HepG2 (cell line): ENCODE measurements around the gene FAM120AOS. TPM values are rescaled to one million over a fixed set of nuclear protein-coding genes. Genes with fewer than 3 reads are reported as not detected.
A peak's percentile ranks its signal among the peaks of the same experiment; 100 is the strongest.

Experiments used
- ATAC-seq: fragments of 200-7000 bp; cut with Tn5 transposase; 3 replicates; pipeline ENCODE4 v1.9.1; 2020; ENCODE audit warnings: mild to moderate bottlenecking, moderate library complexity
- BruUV-seq: library from RNA; stranded (reverse); fragments of 400-500 nt; replicated peaks from 2 replicates; lab custom pipeline; 2021; lab: Mats Ljungman, UMichigan
- CTCF ChIA-PET: fragments of 300-600 bp; formaldehyde crosslinking; extraction: SDS; loops from one replicate; lab custom pipeline; 2021; ENCODE audit warnings: low total read pairs, inconsistent platforms, low intra/inter-chr PET ratio; lab: Yijun Ruan, JAX
- POLR2A ChIA-PET: fragments of 350-600 bp; sonication (Branson Sonifier 250); formaldehyde crosslinking; loops from one replicate; lab custom pipeline; 2020; ENCODE audit warnings: antibody characterized with exemption, inconsistent platforms; lab: Yijun Ruan, JAX
- DNase-seq: peaks from one replicate; pipeline ENCODE4 v3.0.0-alpha.2; 2015; ENCODE audit warnings: low spot score
- FAIRE-seq: peaks from 3 replicates; lab custom pipeline; 2011; peaks lifted over from hg19 to GRCh38; lab: Jason Lieb, UNC
- H2AFZ ChIP-seq: one replicate; pipeline ENCODE4 v1.6.1; 2011; ENCODE audit warnings: low read length, inconsistent platforms
- H3K27ac ChIP-seq: fragments of 300-600 bp; 3 replicates; pipeline ENCODE4 v1.8.0; 2011; ENCODE audit warnings: mixed run types, mild to moderate bottlenecking, mixed read lengths, low read length, inconsistent platforms; ENCODE audit not compliant: insufficient read depth; ENCODE audit errors: extremely low read length
- H3K27me3 ChIP-seq, 2 experiments: fragments of 200-600 bp in 1 of 2; 2 replicates in 1 of 2; 3 replicates in 1 of 2; pipeline versions ENCODE4 v1.6.0 to v1.8.0; 2011; ENCODE audit warnings: low read length in 2 of 2, mild to moderate bottlenecking in 2 of 2, moderate library complexity in 2 of 2, inconsistent platforms in 1 of 2; ENCODE audit not compliant: insufficient read depth in 2 of 2, control insufficient read depth in 1 of 2
- H3K36me3 ChIP-seq, 2 experiments: fragments of 200-600 bp in 1 of 2; replicated peaks in 1 of 2; 2 replicates in 1 of 2; 3 replicates in 1 of 2; pipeline versions ENCODE4 v1.5.1 to v1.8.0; 2011; ENCODE audit warnings: low read length in 2 of 2, inconsistent platforms in 1 of 2; ENCODE audit not compliant: insufficient read depth in 2 of 2, control insufficient read depth in 1 of 2
- H3K4me1 ChIP-seq: 2 replicates; pipeline ENCODE4 v1.5.1; 2012; ENCODE audit warnings: low read length, inconsistent platforms; ENCODE audit not compliant: insufficient read depth
- H3K4me2 ChIP-seq: 2 replicates; pipeline ENCODE4 v1.6.0; 2011; ENCODE audit warnings: low read depth, low read length, inconsistent platforms
- H3K4me3 ChIP-seq, 3 experiments: fragments of 200-600 bp in 1 of 3; sonication (generic), shearing (Covaris generic) in 1 of 3; replicated peaks in 1 of 3; 2 replicates each; pipeline ENCODE4 v1.5.1; 2011 to 2016; ENCODE audit warnings: low read length in 3 of 3, inconsistent platforms in 2 of 3, low read depth in 2 of 3, mild to moderate bottlenecking in 2 of 3, control low read depth in 1 of 3, mixed read lengths in 1 of 3; ENCODE audit not compliant: insufficient read depth in 1 of 3
- H3K79me2 ChIP-seq: one replicate; pipeline ENCODE4 v1.6.1; 2011; ENCODE audit warnings: low read length, inconsistent platforms; ENCODE audit not compliant: insufficient read depth
- H3K9ac ChIP-seq: 2 replicates; pipeline ENCODE4 v1.6.0; 2011; ENCODE audit warnings: mild to moderate bottlenecking, low read depth, low read length, inconsistent platforms; ENCODE audit not compliant: insufficient read depth
- H3K9me3 ChIP-seq: 2 replicates; pipeline ENCODE4 v1.5.1; 2012; ENCODE audit warnings: mild to moderate bottlenecking, low read length
- H4K20me1 ChIP-seq: 2 replicates; pipeline ENCODE4 v1.6.0; 2011; ENCODE audit warnings: inconsistent platforms, mild to moderate bottlenecking, low read length, moderate library complexity; ENCODE audit not compliant: insufficient read depth
- CREM ChIP-seq, 2 experiments: sonication (generic) in 1 of 2; formaldehyde crosslinking in 1 of 2; IDR thresholded peaks; 2 replicates each; pipeline versions ENCODE4 v1.4.0 to v1.6.1; 2016 to 2020; ENCODE audit warnings: antibody characterized with exemption in 1 of 2, mild to moderate bottlenecking in 1 of 2, missing genetic modification reagents in 1 of 2
- ETV5 ChIP-seq: IDR thresholded peaks from 2 replicates; pipeline ENCODE4 v1.6.1; 2018; ENCODE audit warnings: missing biosample characterization, missing genetic modification reagents, inconsistent platforms, borderline replicate concordance
- GABPA ChIP-seq, 2 experiments: IDR thresholded peaks; 2 replicates each; pipeline ENCODE4 v1.6.1; 2011 to 2016; ENCODE audit warnings: low read depth in 2 of 2, low read length in 1 of 2, missing biosample characterization in 1 of 2, missing genetic modification characterization in 1 of 2
- HNF4A ChIP-seq: sonication (generic); formaldehyde crosslinking; IDR thresholded peaks from 2 replicates; pipeline ENCODE4 v1.4.0; 2020; ENCODE audit warnings: missing genetic modification reagents
- HNF4G ChIP-seq, 2 experiments: sonication (generic) in 1 of 2; formaldehyde crosslinking in 1 of 2; IDR thresholded peaks; 2 replicates each; pipeline versions ENCODE4 v1.4.0 to v1.6.1; 2011 to 2020; ENCODE audit warnings: borderline replicate concordance in 2 of 2, low read depth in 2 of 2, mild to moderate bottlenecking in 2 of 2, low read length in 1 of 2, missing genetic modification reagents in 1 of 2, moderate library complexity in 1 of 2
- MAFF ChIP-seq: IDR thresholded peaks from 2 replicates; pipeline ENCODE4 v1.6.1; 2011; ENCODE audit warnings: low read depth, low read length, improper control_type of control experiment
- MAFK ChIP-seq, 2 experiments: IDR thresholded peaks in 1 of 2; conservative IDR thresholded peaks in 1 of 2; 2 replicates each; pipeline ENCODE4 v1.6.1; 2011; ENCODE audit warnings: improper control_type of control experiment in 2 of 2, low read length in 2 of 2
- SMAD9 ChIP-seq: sonication (generic); formaldehyde crosslinking; IDR thresholded peaks from 2 replicates; pipeline ENCODE4 v1.5.1; 2020; ENCODE audit warnings: mild to moderate bottlenecking, missing genetic modification reagents
- SOX6 ChIP-seq, 2 experiments: fragments of 450-650 bp in 1 of 2; sonication (generic) in 1 of 2; formaldehyde crosslinking in 1 of 2; IDR thresholded peaks; 2 replicates each; pipeline versions ENCODE4 v1.4.0 to v1.6.1; 2017 to 2020; ENCODE audit warnings: antibody characterized with exemption in 1 of 2, mild to moderate bottlenecking in 1 of 2, missing genetic modification reagents in 1 of 2
- ZMYM4 ChIP-seq: sonication (generic); formaldehyde crosslinking; IDR thresholded peaks from 2 replicates; pipeline ENCODE4 v1.8.1; 2023; ENCODE audit warnings: mild to moderate bottlenecking, missing genetic modification reagents
- ZNF281 ChIP-seq: sonication (generic); formaldehyde crosslinking; IDR thresholded peaks from 2 replicates; pipeline ENCODE4 v1.4.0; 2020; ENCODE audit warnings: missing genetic modification reagents, borderline replicate concordance
- ZSCAN22 ChIP-seq: sonication (generic); formaldehyde crosslinking; IDR thresholded peaks from 2 replicates; pipeline ENCODE4 v1.4.0; 2020; ENCODE audit warnings: mild to moderate bottlenecking, missing genetic modification reagents
- WGBS: methylation state at CpG from one replicate; pipeline ENCODE4 v1.1.6; 2017; ENCODE audit warnings: low lambda C conversion rate; 5-methylcytosine and 5-hydroxymethylcytosine counted together
- in situ Hi-C: cut with HindIII; loops from 2 replicates; pipeline ENCODE4 v1.10.0; 2017; ENCODE audit warnings: low pct_unique_long_range_greater_than_20kb; ENCODE audit not compliant: extremely low pct_ligation_motif_present
- intact Hi-C: fragments of 100-400 bp; cut with micrococcal nuclease; formaldehyde crosslinking; loops from one replicate; pipeline ENCODE4 v1.10.0; 2022; ENCODE audit not compliant: unreplicated experiment
- polyA plus RNA-seq, 8 experiments: library from polyadenylated mRNA; depleted of rRNA in 3 of 8; stranded (reverse) in 7 of 8; unstranded in 1 of 8; fragments of >200 nt; fragmentation: Illumina TruSeq in 4 of 8; extraction: Trizol in 4 of 8; gene quantifications; 2 replicates each; pipeline versions ENCODE4 v1.2.1 to v1.2.3, GENCODE V29; 2011 to 2016; ENCODE audit warnings: low read depth in 4 of 8, missing spikeins in 1 of 8, mixed read lengths in 1 of 8; ENCODE audit not compliant: insufficient read depth in 1 of 8
- total RNA-seq, 5 experiments: library from RNA; depleted of rRNA; stranded (reverse); fragments of >200 nt; fragmentation: Illumina TruSeq; extraction: Trizol; gene quantifications; 2 replicates each; pipeline ENCODE4 v1.2.3, GENCODE V29; 2016; ENCODE audit warnings: low read depth in 1 of 5
- TF ChIP-seq, protein P1 (sequence below): IDR thresholded peaks from 2 replicates; pipeline ENCODE4 v1.4.0; 2020; ENCODE audit warnings: mild to moderate bottlenecking, missing genetic modification reagents

The FAM120AOS gene
- total and polyA plus RNA-seq, 2 of the 13 experiments (the other 11 are each of a cell fraction or from before 2014, with no cell fraction given): 28.2 to 34.6 TPM

DNA sequence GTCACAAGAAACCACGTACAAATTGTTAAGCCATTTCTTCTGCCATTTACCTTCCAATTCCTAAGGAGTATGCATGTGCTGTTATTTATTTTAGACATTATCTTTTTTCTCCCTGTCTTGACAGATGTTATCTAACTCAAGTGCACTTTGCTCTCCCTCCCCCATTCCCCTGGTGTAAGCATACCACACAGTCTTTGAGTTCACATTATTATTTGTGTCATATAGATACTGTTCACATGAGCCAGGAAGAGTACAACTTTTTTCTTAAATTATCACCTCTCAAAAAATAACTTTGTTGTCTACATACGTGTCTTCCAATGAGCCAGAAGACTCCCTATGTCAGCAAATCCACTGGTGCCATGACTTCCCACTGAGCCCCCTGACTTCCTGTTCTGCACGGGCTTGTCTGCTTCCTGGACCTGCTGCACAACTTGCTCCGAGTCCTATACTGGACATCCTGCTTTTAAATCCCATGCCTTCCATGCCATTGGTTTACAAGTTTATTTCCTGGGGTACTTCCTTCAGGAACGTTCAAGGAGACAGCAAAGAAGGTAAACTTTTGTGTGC is 21.8 kb downstream of the FAM120AOS start:
- FAIRE-seq (peak; percentile 32), DNase-seq (peak; percentile 24), ATAC-seq (peak; percentile 74)
- intact Hi-C loops (loop anchor here (1.0 kb wide), 1 partner anchor 9 kb away; no protein-coding TSS in a partner anchor), in situ Hi-C loops (loop anchor here (25.0 kb wide), 1 partner anchor 269 kb away; no protein-coding TSS in a partner anchor)
- H3K27me3 ChIP-seq: no peaks in the 10 kb centered on the region; a peak in 1 of 5 replicates
- WGBS: 14% methylated on average over 5 of the region's 5 CpGs
- H3K79me2 ChIP-seq: no peaks in the 10 kb centered on the region
- peak overlapping the region; percentile 13 to 59 (median 36) for H3K4me3 ChIP-seq
- no peak overlapping the region for H3K9ac ChIP-seq
- H3K36me3 ChIP-seq: no peaks in the 10 kb centered on the region
- no peaks in the 10 kb centered on the region for H4K20me1 ChIP-seq
- ChIA-PET CTCF (no interaction called here), POLR2A (no interaction called here)
- H3K4me2 ChIP-seq: peak overlapping the region; percentile 78
- no TSS peak for BruUV-seq
- no peaks in the 10 kb centered on the region for H3K9me3 ChIP-seq
- peak overlapping the region; percentile 10 for H3K27ac ChIP-seq
- peak overlapping the region; percentile 80 for H2AFZ ChIP-seq
- H3K4me1 ChIP-seq: peaks cover 17% of the 10 kb centered on the region
- TF ChIP-seq HNF4A (CRISPR knock-in tag) (peak; percentile 60), MAFK (conservative IDR thresholded peaks at IDR 0.05 in 1 of 2, IDR thresholded peaks at IDR 0.05 in 1 of 2; ENCODE audit: low read length in 2 of 2) (peak; percentile 16 to 63; a peak in 2 of 4 replicates), SMAD9 (CRISPR knock-in tag) (no peak), ZSCAN22 (CRISPR knock-in tag) (no peak), CREM (IDR thresholded peaks at IDR 0.05) (0 out of 2 replicates have a peak, but pooled peaks have one; percentile 19), CREM (CRISPR knock-in tag; IDR thresholded peaks at IDR 0.05) (no peak), ZMYM4 (CRISPR knock-in tag) (peak; percentile 32; the same call in 1 of the 2 replicates), ETV5 (CRISPR knock-in tag) (peak; percentile 32; the same call in 1 of the 2 replicates), HNF4G (IDR thresholded peaks at IDR 0.05; ENCODE audit: borderline replicate concordance, low read depth, low read length) (0 out of 2 replicates have a peak, but pooled peaks have one; percentile 41), HNF4G (CRISPR knock-in tag; IDR thresholded peaks at IDR 0.05; ENCODE audit: borderline replicate concordance, low read depth) (no peak), GABPA (IDR thresholded peaks at IDR 0.05; ENCODE audit: low read depth, low read length) (peak; percentile 50; the same call in 1 of the 2 replicates), GABPA (CRISPR knock-in tag; IDR thresholded peaks at IDR 0.05; ENCODE audit: low read depth) (peak; percentile 84), SOX6 (IDR thresholded peaks at IDR 0.05) (no peak), SOX6 (CRISPR knock-in tag; IDR thresholded peaks at IDR 0.05) (peak; percentile 14; the same call in 1 of the 2 replicates), ZNF281 (CRISPR knock-in tag) (peak; percentile 67; the same call in 1 of the 2 replicates), MAFF (peak; percentile 40; the same call in 1 of the 2 replicates)
- TF ChIP-seq, protein P1, sequence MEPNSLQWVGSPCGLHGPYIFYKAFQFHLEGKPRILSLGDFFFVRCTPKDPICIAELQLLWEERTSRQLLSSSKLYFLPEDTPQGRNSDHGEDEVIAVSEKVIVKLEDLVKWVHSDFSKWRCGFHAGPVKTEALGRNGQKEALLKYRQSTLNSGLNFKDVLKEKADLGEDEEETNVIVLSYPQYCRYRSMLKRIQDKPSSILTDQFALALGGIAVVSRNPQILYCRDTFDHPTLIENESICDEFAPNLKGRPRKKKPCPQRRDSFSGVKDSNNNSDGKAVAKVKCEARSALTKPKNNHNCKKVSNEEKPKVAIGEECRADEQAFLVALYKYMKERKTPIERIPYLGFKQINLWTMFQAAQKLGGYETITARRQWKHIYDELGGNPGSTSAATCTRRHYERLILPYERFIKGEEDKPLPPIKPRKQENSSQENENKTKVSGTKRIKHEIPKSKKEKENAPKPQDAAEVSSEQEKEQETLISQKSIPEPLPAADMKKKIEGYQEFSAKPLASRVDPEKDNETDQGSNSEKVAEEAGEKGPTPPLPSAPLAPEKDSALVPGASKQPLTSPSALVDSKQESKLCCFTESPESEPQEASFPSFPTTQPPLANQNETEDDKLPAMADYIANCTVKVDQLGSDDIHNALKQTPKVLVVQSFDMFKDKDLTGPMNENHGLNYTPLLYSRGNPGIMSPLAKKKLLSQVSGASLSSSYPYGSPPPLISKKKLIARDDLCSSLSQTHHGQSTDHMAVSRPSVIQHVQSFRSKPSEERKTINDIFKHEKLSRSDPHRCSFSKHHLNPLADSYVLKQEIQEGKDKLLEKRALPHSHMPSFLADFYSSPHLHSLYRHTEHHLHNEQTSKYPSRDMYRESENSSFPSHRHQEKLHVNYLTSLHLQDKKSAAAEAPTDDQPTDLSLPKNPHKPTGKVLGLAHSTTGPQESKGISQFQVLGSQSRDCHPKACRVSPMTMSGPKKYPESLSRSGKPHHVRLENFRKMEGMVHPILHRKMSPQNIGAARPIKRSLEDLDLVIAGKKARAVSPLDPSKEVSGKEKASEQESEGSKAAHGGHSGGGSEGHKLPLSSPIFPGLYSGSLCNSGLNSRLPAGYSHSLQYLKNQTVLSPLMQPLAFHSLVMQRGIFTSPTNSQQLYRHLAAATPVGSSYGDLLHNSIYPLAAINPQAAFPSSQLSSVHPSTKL (CRISPR knock-in tag): peak; percentile 35; the same call in 1 of the 2 replicates
